HepG2 (cell line): ENCODE measurements around the gene GPAM. TPM values are rescaled to one million over a fixed set of nuclear protein-coding genes. Genes with fewer than 3 reads are reported as not detected.

Source experiments
- ATAC-seq: fragments of 200-7000 bp; cut with Tn5 transposase; 3 replicates; pipeline ENCODE4 v1.9.1; 2020; ENCODE audit warnings: mild to moderate bottlenecking, moderate library complexity
- BruUV-seq: library from RNA; stranded (reverse); fragments of 400-500 nt; replicated peaks from 2 replicates; lab custom pipeline; 2021; lab: Mats Ljungman, UMichigan
- CTCF ChIA-PET: fragments of 300-600 bp; formaldehyde crosslinking; extraction: SDS; loops from one replicate; lab custom pipeline; 2021; ENCODE audit warnings: low total read pairs, inconsistent platforms, low intra/inter-chr PET ratio; lab: Yijun Ruan, JAX
- POLR2A ChIA-PET: fragments of 350-600 bp; sonication (Branson Sonifier 250); formaldehyde crosslinking; loops from one replicate; lab custom pipeline; 2020; ENCODE audit warnings: antibody characterized with exemption, inconsistent platforms; lab: Yijun Ruan, JAX
- DNase-seq: peaks from one replicate; pipeline ENCODE4 v3.0.0-alpha.2; 2015; ENCODE audit warnings: low spot score
- FAIRE-seq: peaks from 3 replicates; lab custom pipeline; 2011; peaks lifted over from hg19 to GRCh38; lab: Jason Lieb, UNC
- H2AFZ ChIP-seq: one replicate; pipeline ENCODE4 v1.6.1; 2011; ENCODE audit warnings: low read length, inconsistent platforms
- H3K27ac ChIP-seq: fragments of 300-600 bp; 3 replicates; pipeline ENCODE4 v1.8.0; 2011; ENCODE audit warnings: mixed run types, mild to moderate bottlenecking, mixed read lengths, low read length, inconsistent platforms; ENCODE audit not compliant: insufficient read depth; ENCODE audit errors: extremely low read length
- H3K27me3 ChIP-seq, 2 experiments: fragments of 200-600 bp in 1 of 2; 2 replicates in 1 of 2; 3 replicates in 1 of 2; pipeline versions ENCODE4 v1.6.0 to v1.8.0; 2011; ENCODE audit warnings: low read length in 2 of 2, mild to moderate bottlenecking in 2 of 2, moderate library complexity in 2 of 2, inconsistent platforms in 1 of 2; ENCODE audit not compliant: insufficient read depth in 2 of 2, control insufficient read depth in 1 of 2
- H3K36me3 ChIP-seq, 2 experiments: fragments of 200-600 bp in 1 of 2; replicated peaks in 1 of 2; 2 replicates in 1 of 2; 3 replicates in 1 of 2; pipeline versions ENCODE4 v1.5.1 to v1.8.0; 2011; ENCODE audit warnings: low read length in 2 of 2, inconsistent platforms in 1 of 2; ENCODE audit not compliant: insufficient read depth in 2 of 2, control insufficient read depth in 1 of 2
- H3K4me1 ChIP-seq: 2 replicates; pipeline ENCODE4 v1.5.1; 2012; ENCODE audit warnings: low read length, inconsistent platforms; ENCODE audit not compliant: insufficient read depth
- H3K4me2 ChIP-seq: 2 replicates; pipeline ENCODE4 v1.6.0; 2011; ENCODE audit warnings: low read depth, low read length, inconsistent platforms
- H3K4me3 ChIP-seq, 3 experiments: fragments of 200-600 bp in 1 of 3; sonication (generic), shearing (Covaris generic) in 1 of 3; replicated peaks in 1 of 3; 2 replicates each; pipeline ENCODE4 v1.5.1; 2011 to 2016; ENCODE audit warnings: low read length in 3 of 3, inconsistent platforms in 2 of 3, low read depth in 2 of 3, mild to moderate bottlenecking in 2 of 3, control low read depth in 1 of 3, mixed read lengths in 1 of 3; ENCODE audit not compliant: insufficient read depth in 1 of 3
- H3K79me2 ChIP-seq: one replicate; pipeline ENCODE4 v1.6.1; 2011; ENCODE audit warnings: low read length, inconsistent platforms; ENCODE audit not compliant: insufficient read depth
- H3K9ac ChIP-seq: 2 replicates; pipeline ENCODE4 v1.6.0; 2011; ENCODE audit warnings: mild to moderate bottlenecking, low read depth, low read length, inconsistent platforms; ENCODE audit not compliant: insufficient read depth
- H3K9me3 ChIP-seq: 2 replicates; pipeline ENCODE4 v1.5.1; 2012; ENCODE audit warnings: mild to moderate bottlenecking, low read length
- H4K20me1 ChIP-seq: 2 replicates; pipeline ENCODE4 v1.6.0; 2011; ENCODE audit warnings: inconsistent platforms, mild to moderate bottlenecking, low read length, moderate library complexity; ENCODE audit not compliant: insufficient read depth
- ARNT ChIP-seq: fragments of 450-650 bp; IDR thresholded peaks from 2 replicates; pipeline ENCODE4 v1.6.1; 2017
- ATF3 ChIP-seq: sonication (generic); formaldehyde crosslinking; IDR thresholded peaks from 2 replicates; pipeline ENCODE4 v1.4.0; 2020; ENCODE audit warnings: missing genetic modification reagents
- FOXA1 ChIP-seq, 2 experiments: fragments of 450-650 bp in 1 of 2; sonication (generic) in 1 of 2; formaldehyde crosslinking in 1 of 2; IDR thresholded peaks; 2 replicates each; pipeline versions ENCODE4 v1.4.0 to v1.6.1; 2016 to 2020; ENCODE audit warnings: missing genetic modification reagents in 1 of 2
- FOXP4 ChIP-seq: sonication (generic); formaldehyde crosslinking; IDR thresholded peaks from 2 replicates; pipeline ENCODE4 v1.4.0; 2020; ENCODE audit warnings: missing genetic modification reagents
- GABPA ChIP-seq, 2 experiments: IDR thresholded peaks; 2 replicates each; pipeline ENCODE4 v1.6.1; 2011 to 2016; ENCODE audit warnings: low read depth in 2 of 2, low read length in 1 of 2, missing biosample characterization in 1 of 2, missing genetic modification characterization in 1 of 2
- GRHL1 ChIP-seq: sonication (generic); formaldehyde crosslinking; conservative IDR thresholded peaks from 2 replicates; pipeline ENCODE4 v1.8.0; 2022; ENCODE audit warnings: missing genetic modification reagents
- PHF21A ChIP-seq: sonication (generic); formaldehyde crosslinking; IDR thresholded peaks from 2 replicates; pipeline ENCODE4 v1.5.0; 2020; ENCODE audit warnings: mild to moderate bottlenecking, missing genetic modification reagents
- ZNF160 ChIP-seq: sonication (generic); formaldehyde crosslinking; IDR thresholded peaks from 2 replicates; pipeline ENCODE4 v1.8.0; 2022; ENCODE audit warnings: mild to moderate bottlenecking, inconsistent platforms, missing genetic modification reagents
- ZNF329 ChIP-seq: sonication (generic); formaldehyde crosslinking; IDR thresholded peaks from 2 replicates; pipeline ENCODE4 v1.9.0; 2021; ENCODE audit warnings: low read depth, mild to moderate bottlenecking, missing genetic modification reagents
- ZNF496 ChIP-seq: sonication (generic); formaldehyde crosslinking; IDR thresholded peaks from 2 replicates; pipeline ENCODE4 v1.8.1; 2023; ENCODE audit warnings: mild to moderate bottlenecking, moderate library complexity, missing genetic modification reagents; ENCODE audit not compliant: insufficient replicate concordance
- ZNF557 ChIP-seq: sonication (generic); formaldehyde crosslinking; IDR thresholded peaks from 2 replicates; pipeline ENCODE4 v1.4.0; 2020; ENCODE audit warnings: missing genetic modification reagents
- ZNF687 ChIP-seq: sonication (generic); formaldehyde crosslinking; IDR thresholded peaks from 2 replicates; pipeline ENCODE4 v1.5.1; 2020; ENCODE audit warnings: mild to moderate bottlenecking, missing genetic modification reagents, moderate library complexity
- ZNF746 ChIP-seq: sonication (generic); formaldehyde crosslinking; IDR thresholded peaks from 2 replicates; pipeline ENCODE4 v1.8.0; 2022; ENCODE audit warnings: mild to moderate bottlenecking, missing genetic modification reagents
- ZNF781 ChIP-seq: sonication (generic); formaldehyde crosslinking; IDR thresholded peaks from 2 replicates; pipeline ENCODE4 v1.5.1; 2020; ENCODE audit warnings: borderline replicate concordance, mild to moderate bottlenecking, missing genetic modification reagents; ENCODE audit errors: not compliant biosample characterization
- WGBS: methylation state at CpG from one replicate; pipeline ENCODE4 v1.1.6; 2017; ENCODE audit warnings: low lambda C conversion rate; 5-methylcytosine and 5-hydroxymethylcytosine counted together
- in situ Hi-C: cut with HindIII; loops from 2 replicates; pipeline ENCODE4 v1.10.0; 2017; ENCODE audit warnings: low pct_unique_long_range_greater_than_20kb; ENCODE audit not compliant: extremely low pct_ligation_motif_present
- intact Hi-C: fragments of 100-400 bp; cut with micrococcal nuclease; formaldehyde crosslinking; loops from one replicate; pipeline ENCODE4 v1.10.0; 2022; ENCODE audit not compliant: unreplicated experiment
- polyA plus RNA-seq, 8 experiments: library from polyadenylated mRNA; depleted of rRNA in 3 of 8; stranded (reverse) in 7 of 8; unstranded in 1 of 8; fragments of >200 nt; fragmentation: Illumina TruSeq in 4 of 8; extraction: Trizol in 4 of 8; gene quantifications; 2 replicates each; pipeline versions ENCODE4 v1.2.1 to v1.2.3, GENCODE V29; 2011 to 2016; ENCODE audit warnings: low read depth in 4 of 8, missing spikeins in 1 of 8, mixed read lengths in 1 of 8; ENCODE audit not compliant: insufficient read depth in 1 of 8
- total RNA-seq, 5 experiments: library from RNA; depleted of rRNA; stranded (reverse); fragments of >200 nt; fragmentation: Illumina TruSeq; extraction: Trizol; gene quantifications; 2 replicates each; pipeline ENCODE4 v1.2.3, GENCODE V29; 2016; ENCODE audit warnings: low read depth in 1 of 5

GPAM gene
- total and polyA plus RNA-seq, 2 of the 13 experiments (the other 11 are each of a cell fraction or from before 2014, with no cell fraction given) = 36.8 to 140 TPM

GRCh38 chr10:112216151-112216550, 32.6 kb upstream of the GPAM start (continued):
- TF ChIP-seq ZNF496 (CRISPR knock-in tag) = no peak
- no peak for TF ChIP-seq ARNT
- TF ChIP-seq GRHL1 = no peak

- no TSS peak for BruUV-seq
- H3K27me3 ChIP-seq = no peaks in the 10 kb centered on the region
- peaks cover 88% of the 10 kb centered on the region for H3K4me1 ChIP-seq
- ChIA-PET POLR2A (interaction anchor here (0.6 to 5.1 kb wide), 10 partner anchors 11 to 92 kb away, joined by 3 to 65 read pairs (median 4); no protein-coding TSS in a partner anchor), CTCF (no interaction called here)
- peak overlapping the region; percentile 51 for H3K27ac ChIP-seq
- intact Hi-C loops = no loop called here
- H3K4me3 ChIP-seq = no peak overlapping the region
- peaks cover 50% of the 10 kb centered on the region for H3K79me2 ChIP-seq
- peak overlapping the region; percentile 31; the same call in 1 of the 2 replicates for H3K4me2 ChIP-seq
- ATAC-seq (peak; percentile 83), DNase-seq (peak; percentile 72), FAIRE-seq (peak; percentile 77)
- H4K20me1 ChIP-seq = 0 out of 2 replicates have a peak, but pooled peaks cover 5% of the 10 kb centered on the region
- 64% methylated on average over 8 of the region's 8 CpGs for WGBS
- peaks cover 37 to 90% of the 10 kb centered on the region in 2 experiments for H3K36me3 ChIP-seq
- in situ Hi-C loops = no loop called here
- H3K9ac ChIP-seq = no peak overlapping the region; the same call in 1 of the 2 replicates
- peaks cover 3% of the 10 kb centered on the region; the same call in 1 of the 2 replicates for H3K9me3 ChIP-seq
- H2AFZ ChIP-seq = no peak overlapping the region
- peak; percentile 61 for TF ChIP-seq ZNF687 (CRISPR knock-in tag)
- peak; percentile 70; the same call in 1 of the 2 replicates for TF ChIP-seq ATF3 (CRISPR knock-in tag)
- peak; percentile 42; the same call in 1 of the 2 replicates for TF ChIP-seq ZNF746
- no peak for TF ChIP-seq ZNF557 (CRISPR knock-in tag)
- no peak for TF ChIP-seq FOXA1 (IDR thresholded peaks at IDR 0.05)
- TF ChIP-seq FOXA1 (CRISPR knock-in tag; IDR thresholded peaks at IDR 0.05) = peak; percentile 30; the same call in 1 of the 2 replicates
- TF ChIP-seq FOXP4 = peak; percentile 16; the same call in 1 of the 2 replicates
- TF ChIP-seq ZNF329 = peak; percentile 61; the same call in 1 of the 2 replicates
- peak; percentile 49 for TF ChIP-seq ZNF781
- no peak for TF ChIP-seq GABPA (IDR thresholded peaks at IDR 0.05; ENCODE audit: low read depth, low read length)
- no peak for TF ChIP-seq GABPA (CRISPR knock-in tag; IDR thresholded peaks at IDR 0.05; ENCODE audit: low read depth)
- TF ChIP-seq PHF21A (CRISPR knock-in tag) = peak; percentile 30; the same call in 1 of the 2 replicates
- no peak for TF ChIP-seq ZNF160 (CRISPR knock-in tag)
These were observed 31.8 kb upstream of the GPAM start for GRCh38 chr10:112215342-112215774.
